ENCODE results near the gene MPND. TPM values are rescaled to one million over a fixed set of nuclear protein-coding genes. Genes with fewer than 3 reads are reported as not detected.

MPND gene
- total RNA-seq, 1 donor from 2014 or later: 11.5 TPM

- DNase-seq: no peak
Observed at GRCh38 chr19:4403005-4403761, 59.8 kb downstream of the MPND start.

DNA sequence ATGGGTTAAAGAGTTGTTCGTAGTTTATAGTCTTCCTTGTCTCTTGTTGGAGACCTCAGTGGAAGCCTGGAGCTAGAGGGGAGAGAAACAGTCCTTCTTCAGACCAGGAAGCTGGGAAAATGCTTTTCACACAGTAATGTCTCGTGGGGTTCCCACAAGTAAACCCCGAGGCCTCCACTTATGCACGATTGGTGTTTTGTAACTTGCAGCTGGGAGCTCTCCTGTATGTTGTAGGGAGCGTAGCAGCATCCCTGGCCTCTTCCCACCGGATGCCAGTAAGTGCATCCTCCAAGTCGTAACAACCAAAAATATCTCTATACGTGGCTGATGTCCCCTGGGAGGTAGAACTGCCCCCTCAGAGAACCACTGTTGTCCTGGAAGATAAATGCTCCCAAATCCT is 62.6 kb downstream of the MPND start:
- no peak for DNase-seq

- DNase-seq: no peak
Observed at GRCh38 chr19:4406626-4407025, 63.3 kb downstream of the MPND start.

GRCh38 chr19:4409123-4409933 is 66.0 kb downstream of the MPND start:
- no peak for DNase-seq

Other genes starting within 250 kb of the MPND start
- gene MAP2K2, start 219.4 kb upstream of the MPND start, total RNA-seq: 61.3 TPM
- gene CREB3L3, start 189.9 kb upstream of the MPND start, total RNA-seq: not detected
- 8.7 TPM for gene SIRT6, start 161.0 kb upstream of the MPND start, total RNA-seq
- 16.4 TPM for gene ANKRD24, start 160.9 kb upstream of the MPND start, total RNA-seq
- gene EBI3, start 114.0 kb upstream of the MPND start, total RNA-seq: 0.47 TPM
- 16.2 TPM for gene YJU2, start 96.5 kb upstream of the MPND start, total RNA-seq
- gene SHD, start 64.3 kb upstream of the MPND start, total RNA-seq: 0.94 TPM
- 2.7 TPM for gene TMIGD2, start 41.2 kb upstream of the MPND start, total RNA-seq
- 28.4 TPM for gene FSD1, start 39.0 kb upstream of the MPND start, total RNA-seq
- 2.8 TPM for gene STAP2, start 4.7 kb upstream of the MPND start, total RNA-seq
- 15.3 TPM for gene SH3GL1, start 57.0 kb downstream of the MPND start, total RNA-seq
- gene CHAF1A, start 59.1 kb downstream of the MPND start, total RNA-seq: 6.2 TPM
- gene UBXN6, start 114.2 kb downstream of the MPND start, total RNA-seq: 54.7 TPM
- gene HDGFL2, start 128.7 kb downstream of the MPND start, total RNA-seq: 32.8 TPM
- under 0.01 TPM for gene PLIN4, start 174.9 kb downstream of the MPND start, total RNA-seq
- gene PLIN5, start 191.7 kb downstream of the MPND start, total RNA-seq: 2.0 TPM
- gene LRG1, start 196.5 kb downstream of the MPND start, total RNA-seq: not detected
- gene SEMA6B, start 216.1 kb downstream of the MPND start, total RNA-seq: 32.0 TPM